Endothelial cell of umbilical vein (primary cell): ENCODE results near the gene MYD88.

Source experiments
- CTCF ChIP-seq, 2 donors: IDR thresholded peaks; 1 replicate in 1 of 2; 2 replicates in 1 of 2; pipeline ENCODE4 v1.5.1; 2011; ENCODE audit warnings: low read length in 2 of 2, mild to moderate bottlenecking in 2 of 2, moderate library complexity in 2 of 2, control low read depth in 1 of 2, inconsistent platforms in 1 of 2, low read depth in 1 of 2; ENCODE audit not compliant: insufficient read depth in 1 of 2; ENCODE audit errors: extremely low read depth in 1 of 2
- EZH2 ChIP-seq: IDR thresholded peaks from 2 replicates; pipeline ENCODE4 v1.6.1; 2012; ENCODE audit warnings: borderline replicate concordance, low read depth, mild to moderate bottlenecking, moderate library complexity, low read length, inconsistent platforms; ENCODE audit not compliant: severe bottlenecking
- FOS ChIP-seq: IDR thresholded peaks from 2 replicates; pipeline ENCODE4 v1.6.1; 2011; ENCODE audit warnings: mild to moderate bottlenecking, low read length, moderate library complexity, borderline replicate concordance; ENCODE audit not compliant: insufficient read depth
- MAX ChIP-seq: IDR thresholded peaks from 2 replicates; pipeline ENCODE4 v1.6.1; 2011; ENCODE audit not compliant: insufficient read depth, insufficient read length
- MYC ChIP-seq: IDR thresholded peaks from one replicate; pipeline ENCODE4 v1.6.1; 2011; ENCODE audit warnings: mild to moderate bottlenecking, low read depth, low read length
- POLR2A ChIP-seq: IDR thresholded peaks from 2 replicates; pipeline ENCODE4 v1.6.1; 2012; ENCODE audit warnings: low read depth, mild to moderate bottlenecking, control low read depth, low read length
- POLR2AphosphoS5 ChIP-seq: IDR thresholded peaks from 2 replicates; pipeline ENCODE4 v1.6.1; 2012; ENCODE audit warnings: low read depth, mild to moderate bottlenecking, control low read depth, low read length, moderate library complexity; ENCODE audit not compliant: insufficient read depth

DNA sequence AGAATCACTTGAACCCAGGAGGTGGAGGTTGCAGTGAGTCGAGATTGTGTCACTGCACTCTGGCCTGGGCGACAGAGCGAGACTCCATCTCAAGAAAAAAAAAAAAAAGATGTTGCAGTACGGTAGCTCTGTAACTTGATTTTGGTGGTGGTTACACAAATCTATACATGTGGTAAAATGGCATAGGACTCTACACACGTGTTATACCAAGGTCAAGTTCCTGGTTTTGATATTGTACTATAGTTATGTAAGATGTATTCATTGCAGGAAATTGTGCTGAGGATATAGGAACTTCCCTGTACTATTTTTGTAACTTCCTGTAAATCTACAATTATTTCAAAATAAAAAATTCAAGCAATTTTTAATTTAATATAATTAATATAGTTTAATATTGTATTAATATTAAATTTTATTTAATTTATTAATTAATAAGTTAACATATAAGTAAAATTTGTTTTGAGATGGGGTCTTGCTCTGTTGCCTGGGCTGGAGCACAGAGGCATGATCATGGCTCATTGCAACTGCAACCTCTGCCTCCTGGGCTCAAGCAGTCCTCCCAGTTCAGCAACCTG, 9.9 kb downstream of the MYD88 start:
- TF ChIP-seq POLR2AphosphoS5 = no peak
- no peak for TF ChIP-seq CTCF (IDR thresholded peaks at IDR 0.05; ENCODE audit: extremely low read depth in 1 of 2, insufficient read depth in 1 of 2, low read depth in 1 of 2, low read length in 2 of 2)
- no peak for TF ChIP-seq MAX
- no peak for TF ChIP-seq MYC
- TF ChIP-seq EZH2 = no peak
- no peak for TF ChIP-seq POLR2A
- TF ChIP-seq FOS = no peak
